HepG2 (cell line): ENCODE data around the gene SELENOM. TPM values are rescaled to one million over a fixed set of nuclear protein-coding genes. Genes with fewer than 3 reads are reported as not detected.

Experiments
- ATF3 ChIP-seq: sonication (generic); formaldehyde crosslinking; IDR thresholded peaks from 2 replicates; pipeline ENCODE4 v1.4.0; 2020; ENCODE audit warnings: missing genetic modification reagents
- CCAR2 ChIP-seq: fragments of 200-400 bp; formaldehyde crosslinking; optimal IDR thresholded peaks from 2 replicates; pipeline ENCODE3; 2018; ENCODE audit warnings: low read depth, mild to moderate bottlenecking, low read length, moderate library complexity
- EEA1 ChIP-seq: sonication (generic); formaldehyde crosslinking; IDR thresholded peaks from 2 replicates; pipeline ENCODE4 v1.5.1; 2020; ENCODE audit warnings: mild to moderate bottlenecking, missing genetic modification reagents, borderline replicate concordance
- ELF3 ChIP-seq: IDR thresholded peaks from 2 replicates; pipeline ENCODE4 v1.6.1; 2016; ENCODE audit warnings: missing genetic modification reagents, missing compliant biosample characterization
- IRF1 ChIP-seq: sonication (generic); formaldehyde crosslinking; IDR thresholded peaks from 2 replicates; pipeline ENCODE4 v1.4.0; 2020; ENCODE audit warnings: low read depth, mild to moderate bottlenecking, missing genetic modification reagents
- MIXL1 ChIP-seq: IDR thresholded peaks from 2 replicates; pipeline ENCODE4 v1.6.1; 2016
- MLXIP ChIP-seq: sonication (generic); formaldehyde crosslinking; IDR thresholded peaks from 2 replicates; pipeline ENCODE4 v1.9.0; 2021; ENCODE audit warnings: missing genetic modification reagents, borderline replicate concordance
- NCOR1 ChIP-seq: fragments of 200-600 bp; sonication (generic); IDR thresholded peaks from 2 replicates; pipeline ENCODE4 v1.7.0; 2017; ENCODE audit warnings: antibody characterized with exemption, low read length, borderline replicate concordance
- PAXIP1 ChIP-seq: sonication (generic); formaldehyde crosslinking; conservative IDR thresholded peaks from 2 replicates; pipeline ENCODE4 v1.4.0; 2020; ENCODE audit warnings: mild to moderate bottlenecking, missing genetic modification reagents, moderate library complexity
- PHF20 ChIP-seq: sonication (generic); formaldehyde crosslinking; IDR thresholded peaks from 2 replicates; pipeline ENCODE4 v1.5.0; 2020; ENCODE audit warnings: mild to moderate bottlenecking, missing genetic modification reagents
- POLR2AphosphoS5 ChIP-seq: IDR thresholded peaks from 2 replicates; pipeline ENCODE4 v1.6.1; 2012; ENCODE audit warnings: low read depth, low read length
- SATB2 ChIP-seq: sonication (generic); formaldehyde crosslinking; IDR thresholded peaks from 2 replicates; pipeline ENCODE4 v1.5.0; 2020; ENCODE audit warnings: missing genetic modification reagents
- SOX13 ChIP-seq, 3 experiments: fragments of 450-650 bp in 1 of 3; sonication (generic) in 1 of 3; formaldehyde crosslinking in 1 of 3; IDR thresholded peaks in 2 of 3; conservative IDR thresholded peaks in 1 of 3; 2 replicates each; pipeline versions ENCODE4 v1.5.0 to v1.6.1; 2016 to 2020; ENCODE audit warnings: antibody characterized with exemption in 1 of 3, mild to moderate bottlenecking in 1 of 3, missing compliant biosample characterization in 1 of 3, missing genetic modification reagents in 1 of 3, moderate library complexity in 1 of 3
- SP4 ChIP-seq: sonication (generic); formaldehyde crosslinking; IDR thresholded peaks from 2 replicates; pipeline ENCODE4 v1.8.1; 2023; ENCODE audit warnings: mild to moderate bottlenecking, missing genetic modification reagents
- TGIF2 ChIP-seq: IDR thresholded peaks from 2 replicates; pipeline ENCODE4 v1.6.1; 2016; ENCODE audit warnings: control low read depth, missing compliant biosample characterization
- ZFAT ChIP-seq: sonication (generic); formaldehyde crosslinking; conservative IDR thresholded peaks from 2 replicates; pipeline ENCODE4 v1.8.1; 2023; ENCODE audit warnings: missing genetic modification reagents, inconsistent platforms
- ZFP82 ChIP-seq: sonication (generic); formaldehyde crosslinking; IDR thresholded peaks from 2 replicates; pipeline ENCODE4 v1.5.1; 2020; ENCODE audit warnings: mild to moderate bottlenecking, missing genetic modification reagents, borderline replicate concordance
- ZKSCAN1 ChIP-seq: fragments of 150-350 bp; IDR thresholded peaks from 2 replicates; pipeline ENCODE4 v1.6.1; 2014; ENCODE audit warnings: low read length
- ZNF44 ChIP-seq: sonication (generic); formaldehyde crosslinking; IDR thresholded peaks from 2 replicates; pipeline ENCODE4 v1.5.1; 2020; ENCODE audit warnings: mild to moderate bottlenecking, missing genetic modification reagents
- ZNF446 ChIP-seq: sonication (generic); formaldehyde crosslinking; IDR thresholded peaks from 2 replicates; pipeline ENCODE4 v1.5.0; 2020; ENCODE audit warnings: mild to moderate bottlenecking, missing genetic modification reagents
- ZNF549 ChIP-seq: sonication (generic); formaldehyde crosslinking; IDR thresholded peaks from 2 replicates; pipeline ENCODE4 v1.5.0; 2020; ENCODE audit warnings: missing genetic modification reagents
- ZNF562 ChIP-seq: sonication (generic); formaldehyde crosslinking; IDR thresholded peaks from 2 replicates; pipeline ENCODE4 v1.8.0; 2022; ENCODE audit warnings: missing genetic modification reagents, borderline replicate concordance
- ZNF605 ChIP-seq: sonication (generic); formaldehyde crosslinking; IDR thresholded peaks from 2 replicates; pipeline ENCODE4 v1.8.0; 2022; ENCODE audit warnings: mild to moderate bottlenecking, missing genetic modification reagents
- polyA plus RNA-seq, 8 experiments: library from polyadenylated mRNA; depleted of rRNA in 3 of 8; stranded (reverse) in 7 of 8; unstranded in 1 of 8; fragments of >200 nt; fragmentation: Illumina TruSeq in 4 of 8; extraction: Trizol in 4 of 8; gene quantifications; 2 replicates each; pipeline versions ENCODE4 v1.2.1 to v1.2.3, GENCODE V29; 2011 to 2016; ENCODE audit warnings: low read depth in 4 of 8, missing spikeins in 1 of 8, mixed read lengths in 1 of 8; ENCODE audit not compliant: insufficient read depth in 1 of 8
- total RNA-seq, 5 experiments: library from RNA; depleted of rRNA; stranded (reverse); fragments of >200 nt; fragmentation: Illumina TruSeq; extraction: Trizol; gene quantifications; 2 replicates each; pipeline ENCODE4 v1.2.3, GENCODE V29; 2016; ENCODE audit warnings: low read depth in 1 of 5

SELENOM gene
- total and polyA plus RNA-seq, 2 of the 13 experiments (the other 11 are each of a cell fraction or from before 2014, with no cell fraction given), result 4.1 to 4.3 TPM

GRCh38 chr22:31055635-31056159 is 51.7 kb downstream of the SELENOM start (continued):
- TF ChIP-seq IRF1 (CRISPR knock-in tag) (no peak), POLR2AphosphoS5 (no peak), SP4 (CRISPR knock-in tag) (peak; percentile 82), TGIF2 (CRISPR knock-in tag) (peak; percentile 84; the same call in 1 of the 2 replicates), ZNF44 (no peak), ZNF562 (CRISPR knock-in tag) (no peak), PAXIP1 (CRISPR knock-in tag) (peak; percentile 95), ZFAT (no peak), ATF3 (peak; percentile 100), ZNF605 (CRISPR knock-in tag) (peak; percentile 76), MIXL1 (peak; percentile 87), ZNF549 (CRISPR knock-in tag) (no peak), CCAR2 (no peak), EEA1 (CRISPR knock-in tag) (no peak), SATB2 (no peak), ZKSCAN1 (no peak), ELF3 (CRISPR knock-in tag) (peak; percentile 78), PHF20 (CRISPR knock-in tag) (0 out of 2 replicates have a peak, but pooled peaks have one; percentile 38), NCOR1 (peak; percentile 74; the same call in 1 of the 2 replicates), MLXIP (CRISPR knock-in tag) (peak; percentile 38; the same call in 1 of the 2 replicates), ZFP82 (CRISPR knock-in tag) (peak; percentile 68; the same call in 1 of the 2 replicates), SOX13 (IDR thresholded peaks at IDR 0.05) (0 out of 2 replicates have a peak, but pooled peaks have one; percentile 20), SOX13 (CRISPR knock-in tag; conservative IDR thresholded peaks at IDR 0.05 in 1 of 2, IDR thresholded peaks at IDR 0.05 in 1 of 2) (peak in 1 of 2 experiments; percentile 90; a peak in 2 of 4 replicates), ZNF446 (no peak)
